NT2/D1 (cell line): ENCODE results near the gene PRSS36.
"Not testable (repeated sequence)": the region's sequence is repeated elsewhere in the genome, so short reads cannot be mapped to it uniquely, and the experiment has no call there.

ENCODE experiments used
- DNase-seq: peaks from one replicate; pipeline ENCODE4 v3.0.0-alpha.2; 2011; ENCODE audit warnings: low read depth, low spot score
- H3K27me3 ChIP-seq: 2 replicates; pipeline ENCODE4 v1.6.0; 2011; ENCODE audit warnings: mild to moderate bottlenecking; ENCODE audit not compliant: insufficient read length, insufficient read depth
- H3K36me3 ChIP-seq: 2 replicates; pipeline ENCODE4 v1.6.1; 2011; ENCODE audit warnings: mild to moderate bottlenecking, low read length, mixed read lengths; ENCODE audit not compliant: insufficient read depth, insufficient read length
- H3K4me1 ChIP-seq: 2 replicates; pipeline ENCODE4 v1.5.1; 2011; ENCODE audit not compliant: insufficient read depth, insufficient read length
- H3K4me3 ChIP-seq: 2 replicates; pipeline ENCODE4 v1.5.1; 2011; ENCODE audit warnings: low read depth; ENCODE audit not compliant: insufficient read length
- H3K9ac ChIP-seq: 2 replicates; pipeline ENCODE4 v1.6.0; 2011; ENCODE audit warnings: low read depth; ENCODE audit not compliant: insufficient read length
- H3K9me3 ChIP-seq: 2 replicates; pipeline ENCODE4 v1.5.1; 2011; ENCODE audit warnings: mild to moderate bottlenecking, low read length; ENCODE audit not compliant: insufficient read depth
- SUZ12 ChIP-seq: IDR thresholded peaks from 2 replicates; pipeline ENCODE4 v1.6.1; 2011; ENCODE audit not compliant: insufficient read length, insufficient read depth; ENCODE audit errors: extremely low read depth
- YY1 ChIP-seq: IDR thresholded peaks from 2 replicates; pipeline ENCODE4 v1.6.1; 2011; ENCODE audit not compliant: insufficient read length, insufficient read depth
- ZNF274 ChIP-seq: IDR thresholded peaks from 2 replicates; pipeline ENCODE4 v1.6.1; 2011; ENCODE audit warnings: mild to moderate bottlenecking, low read depth, low read length

Gene PRSS36

GRCh38 chr16:31168848-31169247 lies 19.0 kb upstream of the PRSS36 start:
- no peak for DNase-seq
- H3K27me3 ChIP-seq: no peaks in the 10 kb centered on the region
- H3K4me3 ChIP-seq: no peak overlapping the region
- no peak overlapping the region for H3K9ac ChIP-seq
- H3K36me3 ChIP-seq: no peaks in the 10 kb centered on the region
- no peak for TF ChIP-seq YY1
- no peaks in the 10 kb centered on the region; the same call in 1 of the 2 replicates for H3K9me3 ChIP-seq
- peaks cover 6% of the 10 kb centered on the region for H3K4me1 ChIP-seq

GRCh38 chr16:31167315-31167714 lies 17.4 kb upstream of the PRSS36 start:
- TF ChIP-seq YY1 (no peak), SUZ12 (no peak), ZNF274 (no peak)
- DNase-seq: no peak
- no peaks in the 10 kb centered on the region; the same call in 1 of the 2 replicates for H3K9me3 ChIP-seq
- no peaks in the 10 kb centered on the region for H3K36me3 ChIP-seq
- H3K27me3 ChIP-seq: no peaks in the 10 kb centered on the region
- H3K9ac ChIP-seq: no peak overlapping the region
- H3K4me3 ChIP-seq: no peak overlapping the region
- H3K4me1 ChIP-seq: peaks cover 6% of the 10 kb centered on the region

GRCh38 chr16:31157136-31157535 lies 7.3 kb upstream of the PRSS36 start:
- H3K27me3 ChIP-seq: no peaks in the 10 kb centered on the region
- no peak overlapping the region for H3K9ac ChIP-seq
- H3K4me3 ChIP-seq: no peak overlapping the region
- no peaks in the 10 kb centered on the region for H3K36me3 ChIP-seq
- no peaks in the 10 kb centered on the region for H3K4me1 ChIP-seq
- no peaks in the 10 kb centered on the region for H3K9me3 ChIP-seq
- no peak for TF ChIP-seq ZNF274
- no peak for TF ChIP-seq SUZ12
- TF ChIP-seq YY1: no peak
- DNase-seq: no peak

- not testable (repeated sequence) for H3K9ac ChIP-seq, DNase-seq, H3K36me3 ChIP-seq, H3K27me3 ChIP-seq, H3K9me3 ChIP-seq, H3K4me3 ChIP-seq
- H3K4me1 ChIP-seq: peaks cover 15% of the 10 kb centered on the region
Observed at GRCh38 chr16:31150976-31151375, 1.1 kb upstream of the PRSS36 start.

GRCh38 chr16:31149332-31149731 lies 534 bp downstream of the PRSS36 start:
- H3K4me1 ChIP-seq: peaks cover 15% of the 10 kb centered on the region
- H3K9me3 ChIP-seq: no peaks in the 10 kb centered on the region
- TF ChIP-seq YY1: no peak
- no peak overlapping the region for H3K9ac ChIP-seq
- H3K27me3 ChIP-seq: peaks cover 9% of the 10 kb centered on the region
- DNase-seq: no peak
- H3K36me3 ChIP-seq: no peaks in the 10 kb centered on the region
- no peak overlapping the region for H3K4me3 ChIP-seq

- DNase-seq: no peak
- Histone ChIP-seq H3K4me3 (no peak overlapping the region), H3K9ac (no peak overlapping the region), H3K9me3 (no peaks in the 10 kb centered on the region), H3K36me3 (no peaks in the 10 kb centered on the region), H3K27me3 (peaks cover 9% of the 10 kb centered on the region), H3K4me1 (peaks cover 15% of the 10 kb centered on the region)
- TF ChIP-seq ZNF274: no peak
Observed at GRCh38 chr16:31148896-31149295, 970 bp downstream of the PRSS36 start.

- no peak overlapping the region for H3K9ac ChIP-seq
- no peaks in the 10 kb centered on the region for H3K36me3 ChIP-seq
- peaks cover 18% of the 10 kb centered on the region for H3K4me1 ChIP-seq
- DNase-seq: no peak
- no peak overlapping the region for H3K4me3 ChIP-seq
- H3K27me3 ChIP-seq: peaks cover 9% of the 10 kb centered on the region
- TF ChIP-seq YY1 (no peak), SUZ12 (no peak), ZNF274 (no peak)
- H3K9me3 ChIP-seq: no peaks in the 10 kb centered on the region
Observed at GRCh38 chr16:31148281-31148728, 1.6 kb downstream of the PRSS36 start.

GRCh38 chr16:31147574-31147973 lies 2.3 kb downstream of the PRSS36 start:
- no peaks in the 10 kb centered on the region for H3K9me3 ChIP-seq
- TF ChIP-seq YY1 (no peak), ZNF274 (no peak), SUZ12 (no peak)
- no peak overlapping the region for H3K9ac ChIP-seq
- H3K4me3 ChIP-seq: no peak overlapping the region
- peaks cover 13% of the 10 kb centered on the region for H3K27me3 ChIP-seq
- no peak for DNase-seq
- no peaks in the 10 kb centered on the region for H3K36me3 ChIP-seq
- peaks cover 24% of the 10 kb centered on the region for H3K4me1 ChIP-seq
